ENCODE data around the gene SIGLEC5.

The SIGLEC5 gene

DNA sequence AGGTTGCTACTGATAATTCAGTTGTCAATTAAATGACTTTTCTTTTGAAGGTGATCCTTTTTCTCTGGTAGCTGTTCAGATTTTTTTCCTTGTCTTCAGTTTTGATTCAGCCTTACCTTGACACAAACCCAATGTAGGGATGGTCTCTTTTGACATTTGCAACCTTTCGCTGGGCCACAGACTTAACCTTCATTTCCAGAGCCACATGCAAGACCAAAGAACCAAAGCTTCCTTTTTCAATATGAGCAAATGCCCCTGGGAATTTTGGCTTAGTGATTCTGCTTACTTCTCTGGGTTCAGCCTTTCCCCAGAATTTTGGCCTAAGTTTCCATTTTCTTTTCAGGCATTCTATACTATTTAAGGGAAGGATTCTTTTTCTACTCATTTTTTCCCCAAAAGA lies 19.6 kb downstream of the SIGLEC5 start:
- DNase-seq (ENCODE audit: low read depth) = no peak
- H3K4me3 ChIP-seq (ENCODE audit: low read depth, low read length) = no peak overlapping the region
- TF ChIP-seq, protein P1, sequence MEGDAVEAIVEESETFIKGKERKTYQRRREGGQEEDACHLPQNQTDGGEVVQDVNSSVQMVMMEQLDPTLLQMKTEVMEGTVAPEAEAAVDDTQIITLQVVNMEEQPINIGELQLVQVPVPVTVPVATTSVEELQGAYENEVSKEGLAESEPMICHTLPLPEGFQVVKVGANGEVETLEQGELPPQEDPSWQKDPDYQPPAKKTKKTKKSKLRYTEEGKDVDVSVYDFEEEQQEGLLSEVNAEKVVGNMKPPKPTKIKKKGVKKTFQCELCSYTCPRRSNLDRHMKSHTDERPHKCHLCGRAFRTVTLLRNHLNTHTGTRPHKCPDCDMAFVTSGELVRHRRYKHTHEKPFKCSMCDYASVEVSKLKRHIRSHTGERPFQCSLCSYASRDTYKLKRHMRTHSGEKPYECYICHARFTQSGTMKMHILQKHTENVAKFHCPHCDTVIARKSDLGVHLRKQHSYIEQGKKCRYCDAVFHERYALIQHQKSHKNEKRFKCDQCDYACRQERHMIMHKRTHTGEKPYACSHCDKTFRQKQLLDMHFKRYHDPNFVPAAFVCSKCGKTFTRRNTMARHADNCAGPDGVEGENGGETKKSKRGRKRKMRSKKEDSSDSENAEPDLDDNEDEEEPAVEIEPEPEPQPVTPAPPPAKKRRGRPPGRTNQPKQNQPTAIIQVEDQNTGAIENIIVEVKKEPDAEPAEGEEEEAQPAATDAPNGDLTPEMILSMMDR (IDR thresholded peaks at IDR 0.05; ENCODE audit: low read depth, low read length, missing control alignments) = no peak
- in situ Hi-C loops (cut with HindIII; ENCODE audit: low sequenced_read_pairs) = no loop called here

DNA sequence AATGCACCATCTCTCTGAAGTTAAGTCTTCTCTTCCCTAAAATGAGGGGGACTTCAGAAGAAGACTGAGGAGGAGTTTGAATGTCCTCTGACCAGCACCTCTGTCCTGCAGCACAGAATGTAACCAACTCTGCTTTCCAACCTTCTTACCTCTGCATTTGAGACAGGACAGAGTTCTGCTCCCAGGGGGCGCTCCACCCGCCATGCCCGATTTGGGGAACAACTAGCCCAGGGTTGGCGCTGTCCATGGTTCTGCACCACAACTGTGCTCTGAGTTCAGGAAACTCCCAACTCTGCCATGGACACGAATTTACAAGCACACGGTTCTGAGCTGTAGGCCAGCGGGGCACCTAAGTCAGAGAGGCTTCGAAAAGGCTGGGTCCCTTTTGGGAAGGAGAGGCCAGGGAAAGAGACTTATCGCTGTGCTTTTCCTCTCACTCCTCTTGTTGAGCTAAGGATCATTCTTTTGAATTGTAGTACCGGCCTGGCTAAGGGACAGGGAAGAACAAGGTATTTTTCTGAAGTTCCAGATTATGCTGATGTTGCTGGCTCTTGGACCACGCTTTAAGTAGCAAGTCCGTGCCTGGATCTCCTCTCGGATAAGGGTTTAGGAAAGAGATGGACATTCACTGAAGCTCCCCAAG lies 22.2 kb downstream of the SIGLEC5 start:
- TF ChIP-seq, protein P1 (IDR thresholded peaks at IDR 0.05; ENCODE audit: low read depth, low read length, missing control alignments) = peak; percentile 53
- in situ Hi-C loops (cut with HindIII; ENCODE audit: low sequenced_read_pairs) = no loop called here
- H3K4me3 ChIP-seq (ENCODE audit: low read depth, low read length) = no peak overlapping the region
- DNase-seq (ENCODE audit: low read depth) = peak; percentile 29

DNA sequence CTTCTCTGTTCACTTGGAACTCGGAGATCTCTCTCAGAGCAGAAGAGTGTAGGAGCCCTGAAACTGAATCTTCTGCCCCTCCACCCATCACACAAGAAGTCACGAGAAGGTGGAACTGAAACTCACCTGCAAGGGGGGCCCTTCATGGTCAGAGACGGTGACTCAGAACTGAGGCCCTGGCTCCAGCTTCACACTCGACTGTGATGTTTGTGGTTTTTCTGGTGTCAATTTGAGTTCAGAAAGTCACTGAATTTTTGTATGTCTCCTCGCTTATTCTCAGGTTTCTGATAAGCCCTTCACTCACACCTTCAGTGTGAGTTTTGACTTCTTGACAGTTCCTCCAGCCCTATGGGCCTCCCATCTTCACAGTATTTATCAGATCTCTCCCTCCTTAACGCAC lies 23.1 kb downstream of the SIGLEC5 start:
- in situ Hi-C loops (cut with HindIII; ENCODE audit: low sequenced_read_pairs) = no loop called here
- TF ChIP-seq, protein P1 (IDR thresholded peaks at IDR 0.05; ENCODE audit: low read depth, low read length, missing control alignments) = no peak
- DNase-seq (ENCODE audit: low read depth) = no peak
- no peak overlapping the region for H3K4me3 ChIP-seq (ENCODE audit: low read depth, low read length)

DNA sequence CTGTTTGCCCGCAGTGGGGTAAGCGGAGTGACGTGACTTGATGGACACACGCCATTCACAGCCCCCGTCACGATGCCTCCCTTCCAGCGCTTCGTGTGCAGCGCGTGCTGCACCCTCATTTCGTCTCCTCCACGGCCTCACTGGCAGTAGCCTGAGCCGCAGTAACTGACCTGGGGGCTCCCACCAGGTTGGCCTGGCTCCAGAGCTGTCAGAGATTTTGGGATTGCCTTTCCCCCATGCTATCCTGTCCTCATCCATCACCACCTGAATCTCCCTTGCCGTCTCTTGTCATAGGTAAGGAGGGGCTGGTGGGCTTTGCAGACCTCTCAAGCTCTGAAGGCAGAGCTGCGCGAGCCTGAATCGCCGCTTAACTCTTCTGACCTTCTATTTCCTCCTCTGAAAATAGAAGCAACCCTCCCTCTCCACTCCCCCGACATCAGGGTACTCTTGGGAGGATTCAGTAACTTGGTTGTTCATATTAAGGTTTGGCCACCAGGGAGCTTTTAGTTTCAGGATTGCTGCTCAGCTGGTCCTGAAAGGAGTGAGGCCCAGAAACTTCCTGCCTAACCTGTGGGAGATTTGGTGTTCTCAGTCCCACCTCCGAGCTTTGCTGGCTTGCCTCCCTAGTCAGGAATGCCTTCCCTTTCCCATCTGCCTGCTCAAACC lies 27.9 kb downstream of the SIGLEC5 start:
- H3K4me3 ChIP-seq (ENCODE audit: low read depth, low read length) = no peak overlapping the region
- in situ Hi-C loops (cut with HindIII; ENCODE audit: low sequenced_read_pairs) = no loop called here
- TF ChIP-seq, protein P1 (IDR thresholded peaks at IDR 0.05; ENCODE audit: low read depth, low read length, missing control alignments) = no peak
- DNase-seq (ENCODE audit: low read depth) = no peak

DNA sequence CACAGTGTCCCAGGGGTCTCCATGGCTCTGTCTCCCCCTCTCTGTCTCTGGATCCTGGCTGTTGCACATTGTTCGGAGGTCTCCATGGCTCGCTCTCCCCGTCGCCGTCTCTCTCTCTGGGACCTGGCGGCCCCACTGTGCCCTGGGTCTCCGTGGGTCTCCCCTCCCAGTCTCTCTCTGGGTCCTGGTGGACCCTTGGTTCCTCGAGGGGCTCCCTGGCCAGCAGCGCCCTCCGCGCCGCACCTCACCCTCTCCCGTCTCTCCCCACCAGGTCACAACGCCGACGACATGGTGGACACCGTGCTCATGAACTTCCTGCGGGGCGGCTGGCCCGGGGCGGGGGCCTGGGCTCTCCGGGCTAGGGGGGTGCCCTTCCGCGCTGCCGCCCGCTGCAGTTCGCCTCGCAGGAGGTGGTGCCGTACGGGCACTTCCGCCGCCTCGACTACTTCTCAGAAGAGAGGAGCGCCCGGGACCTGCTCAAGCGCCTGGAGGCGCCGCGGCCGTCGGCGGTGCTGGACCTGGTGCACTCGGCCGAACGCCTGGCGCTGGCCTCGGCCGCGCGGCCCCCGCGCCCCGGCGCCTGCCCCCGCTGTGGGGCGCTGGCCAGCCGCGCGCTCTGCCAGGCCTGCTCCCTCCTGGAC lies 29.1 kb downstream of the SIGLEC5 start:
- TF ChIP-seq, protein P1 (IDR thresholded peaks at IDR 0.05; ENCODE audit: low read depth, low read length, missing control alignments) = no peak
- in situ Hi-C loops (cut with HindIII; ENCODE audit: low sequenced_read_pairs) = no loop called here
- DNase-seq (ENCODE audit: low read depth) = no peak
- no peak overlapping the region for H3K4me3 ChIP-seq (ENCODE audit: low read depth, low read length)

DNA sequence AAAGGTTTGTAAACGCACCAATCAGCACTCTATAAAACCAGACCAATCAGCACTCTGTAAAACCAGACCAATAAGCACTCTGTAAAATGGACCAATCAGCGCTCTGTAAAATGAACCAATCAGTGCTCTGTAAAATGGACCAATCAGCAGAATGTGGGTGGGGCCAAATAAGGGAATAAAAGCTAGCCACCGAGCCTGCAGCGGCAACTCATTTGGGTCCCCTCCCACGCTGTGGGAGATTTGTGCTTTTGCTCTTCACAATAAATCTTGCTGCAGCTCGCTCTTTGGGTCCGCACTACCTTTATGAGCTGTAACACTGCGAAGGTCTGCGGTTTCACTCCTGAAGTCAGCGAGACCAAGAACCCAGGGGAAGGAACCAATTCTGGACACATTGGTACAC lies 31.1 kb downstream of the SIGLEC5 start:
- in situ Hi-C loops (cut with HindIII; ENCODE audit: low sequenced_read_pairs) = loop anchor here (5.0 kb wide), 1 partner anchor 47 kb away; no protein-coding TSS in a partner anchor
- no peak overlapping the region for H3K4me3 ChIP-seq (ENCODE audit: low read depth, low read length)
- no peak for DNase-seq (ENCODE audit: low read depth)
- TF ChIP-seq, protein P1 (IDR thresholded peaks at IDR 0.05; ENCODE audit: low read depth, low read length, missing control alignments) = no peak
